ENCODE results near the gene DAW1. TPM values are rescaled to one million over a fixed set of nuclear protein-coding genes. Genes with fewer than 3 reads are reported as not detected.
"Not testable (repeated sequence)": the region's sequence is repeated elsewhere in the genome, so short reads cannot be mapped to it uniquely, and the experiment has no call there.

The DAW1 gene
- total RNA-seq, 1 donor from 2014 or later: not detected

DNA sequence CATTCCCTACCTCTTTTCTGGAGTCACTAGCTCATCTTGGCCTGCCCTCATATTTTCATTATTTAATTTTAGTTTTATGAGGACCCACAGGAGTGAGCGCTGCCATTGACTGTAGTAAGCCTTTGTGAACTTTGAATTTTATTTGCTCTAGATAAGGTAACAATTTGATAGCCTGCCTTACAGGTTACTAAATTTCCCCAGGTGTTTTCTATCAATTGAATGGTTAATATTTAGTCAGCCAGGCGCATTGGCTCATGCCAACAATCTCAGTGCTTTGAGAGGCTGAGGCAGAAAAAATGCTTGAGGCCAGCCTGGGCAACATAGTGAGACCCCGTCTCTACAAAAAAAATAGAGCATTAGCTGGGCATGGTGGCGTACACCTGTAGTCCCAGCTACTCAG lies 50.2 kb downstream of the DAW1 start:
- TF ChIP-seq, protein P1, sequence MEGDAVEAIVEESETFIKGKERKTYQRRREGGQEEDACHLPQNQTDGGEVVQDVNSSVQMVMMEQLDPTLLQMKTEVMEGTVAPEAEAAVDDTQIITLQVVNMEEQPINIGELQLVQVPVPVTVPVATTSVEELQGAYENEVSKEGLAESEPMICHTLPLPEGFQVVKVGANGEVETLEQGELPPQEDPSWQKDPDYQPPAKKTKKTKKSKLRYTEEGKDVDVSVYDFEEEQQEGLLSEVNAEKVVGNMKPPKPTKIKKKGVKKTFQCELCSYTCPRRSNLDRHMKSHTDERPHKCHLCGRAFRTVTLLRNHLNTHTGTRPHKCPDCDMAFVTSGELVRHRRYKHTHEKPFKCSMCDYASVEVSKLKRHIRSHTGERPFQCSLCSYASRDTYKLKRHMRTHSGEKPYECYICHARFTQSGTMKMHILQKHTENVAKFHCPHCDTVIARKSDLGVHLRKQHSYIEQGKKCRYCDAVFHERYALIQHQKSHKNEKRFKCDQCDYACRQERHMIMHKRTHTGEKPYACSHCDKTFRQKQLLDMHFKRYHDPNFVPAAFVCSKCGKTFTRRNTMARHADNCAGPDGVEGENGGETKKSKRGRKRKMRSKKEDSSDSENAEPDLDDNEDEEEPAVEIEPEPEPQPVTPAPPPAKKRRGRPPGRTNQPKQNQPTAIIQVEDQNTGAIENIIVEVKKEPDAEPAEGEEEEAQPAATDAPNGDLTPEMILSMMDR (IDR thresholded peaks at IDR 0.05; ENCODE audit: unreplicated experiment): no peak
- Mint-ChIP-seq H3K4me1 (ENCODE audit: low read depth) (peaks cover 10% of the 10 kb centered on the region), H3K9me3 (ENCODE audit: low read depth) (peaks cover 4% of the 10 kb centered on the region), H3K4me3 (ENCODE audit: low read depth) (no peak overlapping the region), H3K36me3 (ENCODE audit: insufficient read depth) (no peaks in the 10 kb centered on the region), H3K27me3 (peaks cover 6% of the 10 kb centered on the region), H3K27ac (no peak overlapping the region)
- DNase-seq (ENCODE audit: low spot score, unreplicated experiment): no peak

DNA sequence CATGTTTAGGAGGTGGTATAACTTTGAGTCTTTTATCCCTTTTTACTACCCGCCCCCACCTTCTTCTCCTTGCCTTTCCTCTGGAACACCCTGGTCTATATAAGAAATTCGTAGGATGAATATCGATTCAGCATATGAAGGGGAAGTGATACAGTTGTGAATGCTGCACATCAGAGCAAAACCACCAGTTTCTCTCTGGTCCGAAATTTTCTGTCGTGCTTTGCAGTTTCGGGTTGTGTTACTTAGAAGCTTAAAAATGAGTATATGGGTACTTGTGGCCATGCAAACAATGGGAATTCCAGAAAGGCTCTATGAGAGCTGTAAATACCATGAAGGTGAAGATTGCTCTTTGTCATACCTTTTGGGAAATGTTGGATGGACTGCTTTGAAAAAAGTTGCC lies 60.6 kb downstream of the DAW1 start:
- TF ChIP-seq, protein P1 (IDR thresholded peaks at IDR 0.05; ENCODE audit: unreplicated experiment): no peak
- H3K27ac Mint-ChIP-seq: no peak overlapping the region
- H3K9me3 Mint-ChIP-seq (ENCODE audit: low read depth): peaks cover 10% of the 10 kb centered on the region
- no peak for DNase-seq (ENCODE audit: low spot score, unreplicated experiment)
- H3K36me3 Mint-ChIP-seq (ENCODE audit: insufficient read depth): peaks cover 1% of the 10 kb centered on the region
- H3K27me3 Mint-ChIP-seq: peaks cover 11% of the 10 kb centered on the region
- H3K4me1 Mint-ChIP-seq (ENCODE audit: low read depth): no peaks in the 10 kb centered on the region
- H3K4me3 Mint-ChIP-seq (ENCODE audit: low read depth): no peak overlapping the region

DNA sequence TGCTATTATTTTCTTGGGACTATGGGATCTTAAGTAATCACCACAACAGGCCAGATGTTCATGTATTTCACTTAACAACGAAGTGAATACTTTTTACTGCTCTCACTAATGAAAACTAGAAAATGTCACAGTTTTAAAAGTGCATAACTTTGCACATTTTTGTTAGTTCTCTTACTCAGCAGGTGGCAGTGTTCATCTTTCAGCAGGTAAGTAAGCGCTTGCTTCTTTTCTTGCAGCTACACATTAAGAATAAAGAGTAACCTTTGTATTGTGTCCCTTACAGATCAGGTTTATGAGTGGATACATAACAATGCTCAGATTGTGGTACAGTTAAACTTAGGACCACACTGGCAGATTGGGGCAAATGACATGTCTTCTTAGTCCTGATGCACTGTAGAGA lies 61.0 kb downstream of the DAW1 start:
- Mint-ChIP-seq H3K27ac (no peak overlapping the region), H3K27me3 (peaks cover 11% of the 10 kb centered on the region), H3K4me1 (ENCODE audit: low read depth) (no peaks in the 10 kb centered on the region), H3K36me3 (ENCODE audit: insufficient read depth) (peaks cover 1% of the 10 kb centered on the region), H3K9me3 (ENCODE audit: low read depth) (peaks cover 6% of the 10 kb centered on the region), H3K4me3 (ENCODE audit: low read depth) (no peak overlapping the region)
- TF ChIP-seq, protein P1 (IDR thresholded peaks at IDR 0.05; ENCODE audit: unreplicated experiment): peak; percentile 24
- no peak for DNase-seq (ENCODE audit: low spot score, unreplicated experiment)

DNA sequence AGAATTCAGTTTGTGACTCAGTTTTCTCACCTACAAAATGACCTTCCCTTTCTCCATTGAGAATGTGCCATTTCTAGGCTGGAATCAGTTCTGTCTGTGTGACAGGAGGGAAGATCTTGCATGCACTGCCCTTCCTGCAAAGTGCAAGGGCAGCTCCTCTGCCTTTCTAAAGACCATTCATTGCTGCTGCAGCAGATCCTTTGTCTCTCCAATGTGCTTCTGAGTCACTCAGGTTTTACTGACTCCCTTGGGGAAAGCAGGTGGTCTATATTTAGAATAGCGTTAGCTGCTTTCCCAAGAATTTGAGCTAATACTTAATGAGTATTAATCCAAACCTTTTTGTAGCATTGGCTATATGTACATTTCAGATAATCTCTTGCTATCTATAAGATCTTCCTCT lies 62.5 kb downstream of the DAW1 start:
- Mint-ChIP-seq H3K9me3 (ENCODE audit: low read depth) (no peaks in the 10 kb centered on the region), H3K4me1 (ENCODE audit: low read depth) (no peaks in the 10 kb centered on the region), H3K27ac (no peak overlapping the region), H3K36me3 (ENCODE audit: insufficient read depth) (no peaks in the 10 kb centered on the region), H3K27me3 (peaks cover 11% of the 10 kb centered on the region), H3K4me3 (ENCODE audit: low read depth) (no peak overlapping the region)
- no peak for DNase-seq (ENCODE audit: low spot score, unreplicated experiment)
- TF ChIP-seq, protein P1 (IDR thresholded peaks at IDR 0.05; ENCODE audit: unreplicated experiment): no peak

DNA sequence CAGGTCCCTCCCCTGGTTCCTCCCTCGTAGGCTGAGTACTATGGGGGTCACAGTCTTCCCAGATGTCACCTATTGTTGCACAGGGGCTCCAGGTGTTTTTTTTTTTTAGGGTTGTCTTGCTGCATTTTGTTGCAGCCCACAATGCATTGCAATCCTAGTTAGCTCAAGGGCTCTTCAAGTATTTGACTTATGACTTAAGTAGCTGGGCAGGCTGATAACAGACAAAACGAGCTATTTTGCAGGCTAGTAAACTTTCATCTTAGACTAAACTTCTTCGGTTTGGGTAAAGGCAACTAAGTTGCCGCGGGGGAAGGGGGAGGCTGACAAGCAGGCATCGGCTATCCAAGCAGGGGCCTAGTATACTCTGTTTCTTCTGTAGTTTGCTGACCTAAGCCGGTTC lies 64.8 kb downstream of the DAW1 start:
- H3K4me3 Mint-ChIP-seq (ENCODE audit: low read depth); H3K27ac Mint-ChIP-seq; H3K9me3 Mint-ChIP-seq (ENCODE audit: low read depth); H3K36me3 Mint-ChIP-seq (ENCODE audit: insufficient read depth); DNase-seq (ENCODE audit: low spot score, unreplicated experiment); H3K4me1 Mint-ChIP-seq (ENCODE audit: low read depth): not testable (repeated sequence)
- peaks cover 11% of the 10 kb centered on the region for H3K27me3 Mint-ChIP-seq

DNA sequence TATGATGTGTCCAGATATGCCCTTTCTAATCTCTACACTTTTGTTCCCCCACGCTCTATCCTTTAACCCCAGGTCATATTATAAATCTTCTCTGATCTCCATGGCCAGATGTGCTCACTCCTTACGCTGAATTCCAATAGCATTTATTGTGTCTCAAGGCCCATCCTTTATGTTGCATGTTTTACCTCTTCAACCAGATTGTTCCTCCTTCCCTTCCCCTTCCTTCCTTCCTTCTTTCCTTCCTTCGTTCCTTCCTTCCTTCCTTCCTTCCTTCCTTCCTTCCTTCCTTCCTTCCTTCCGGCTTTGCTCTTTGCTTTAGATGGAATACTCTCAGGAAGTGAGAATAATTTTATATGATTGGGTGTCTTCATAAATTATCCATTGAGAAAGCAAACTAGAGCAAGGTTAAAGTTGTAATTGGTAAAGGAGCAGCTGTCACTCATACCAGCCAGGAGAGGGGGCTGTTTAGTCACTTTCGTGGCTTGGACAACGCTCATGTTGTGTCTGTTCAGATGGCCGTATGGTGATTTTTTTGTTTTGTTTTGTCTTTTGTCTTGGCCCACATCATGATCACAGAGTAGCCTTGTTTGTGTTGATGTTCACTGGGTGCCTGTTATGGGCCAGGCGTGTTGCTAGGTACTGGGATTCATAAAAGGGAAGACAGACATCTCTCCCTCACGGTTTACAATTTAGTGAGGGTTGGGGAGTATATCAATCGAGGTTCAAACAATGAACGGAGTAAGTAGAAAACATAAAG lies 68.0 kb downstream of the DAW1 start:
- Mint-ChIP-seq H3K27ac (peak overlapping the region; percentile 73), H3K27me3 (peaks cover 3% of the 10 kb centered on the region), H3K36me3 (ENCODE audit: insufficient read depth) (no peaks in the 10 kb centered on the region), H3K4me3 (ENCODE audit: low read depth) (no peak overlapping the region), H3K4me1 (ENCODE audit: low read depth) (peaks cover 2% of the 10 kb centered on the region), H3K9me3 (ENCODE audit: low read depth) (no peaks in the 10 kb centered on the region)
- DNase-seq (ENCODE audit: low spot score, unreplicated experiment): no peak
- TF ChIP-seq, protein P1 (IDR thresholded peaks at IDR 0.05; ENCODE audit: unreplicated experiment): peak; percentile 66

Measured in progenitor cell of endocrine pancreas (in vitro differentiated cells).